ENCODE data around the gene CDH3. TPM values are rescaled to one million over a fixed set of nuclear protein-coding genes. Genes with fewer than 3 reads are reported as not detected.

CDH3 gene
- total and polyA plus RNA-seq, 10 of the 15 experiments (the other 5 are each of a cell fraction or from before 2014, with no cell fraction given): 0.05 to 0.44 (median 0.12) TPM; not detected in 5

DNA sequence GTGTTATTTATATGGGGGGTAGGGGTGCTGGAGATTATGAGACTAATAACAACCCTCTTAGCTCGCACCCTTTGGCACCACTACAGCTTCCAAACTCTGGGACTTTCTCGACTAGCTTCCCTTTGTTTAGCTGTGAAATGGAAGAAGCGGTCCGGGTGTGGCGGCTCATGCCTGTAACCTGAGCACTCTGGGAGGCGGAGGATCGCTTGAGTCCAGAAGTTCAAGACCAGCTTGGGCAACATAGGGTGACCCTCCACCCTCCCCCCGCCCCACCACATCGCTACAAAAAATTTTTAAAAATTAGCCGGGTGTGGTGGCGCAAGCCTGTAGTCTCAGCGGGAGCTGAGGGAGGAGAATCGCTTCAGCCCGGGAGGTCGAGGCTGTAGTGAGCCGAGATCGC is 814 bp upstream of the CDH3 start:
- FAIRE-seq (no peak), DNase-seq (ENCODE audit: low read depth, low spot score) (no peak), ATAC-seq (no peak; the same call in 2 of the 3 replicates)
- intact Hi-C loops (cut with micrococcal nuclease; ENCODE audit: unreplicated experiment): no loop called here
- POLR2A ChIA-PET: no interaction called here
- Histone ChIP-seq H4K20me1 (ENCODE audit: control insufficient read depth, insufficient read depth) (no peaks in the 10 kb centered on the region), H3K4me3 (no peak overlapping the region), H3K27me3 (replicated peaks in 1 of 2; ENCODE audit: control insufficient read depth in 2 of 2, insufficient read depth in 2 of 2, low read length in 1 of 2) (peaks cover 9 to 16% of the 10 kb centered on the region in 2 experiments), H3K36me3 (ENCODE audit: control insufficient read depth in 2 of 2, insufficient read depth in 2 of 2, low read length in 1 of 2) (no peaks in the 10 kb centered on the region), H3K27ac (ENCODE audit: control insufficient read depth, insufficient read depth) (no peak overlapping the region), H3K4me1 (ENCODE audit: control insufficient read depth, insufficient read depth, low read length) (no peaks in the 10 kb centered on the region), H3K9me3 (replicated peaks; ENCODE audit: control insufficient read depth, insufficient read depth, low read length) (no peaks in the 10 kb centered on the region; the same call in 2 of the 3 replicates), H3K9ac (ENCODE audit: control insufficient read depth, insufficient read depth, low read length) (no peak overlapping the region), H3K79me2 (ENCODE audit: control insufficient read depth, insufficient read depth, low read length) (no peaks in the 10 kb centered on the region), H3K4me2 (ENCODE audit: control insufficient read depth, insufficient read depth) (no peak overlapping the region), H2AFZ (ENCODE audit: control insufficient read depth, low read depth, low read length) (no peak overlapping the region)
- SMC1A ChIA-PET (ENCODE audit: uncharacterized antibody, unreplicated experiment): interaction anchor here (1.2 kb wide), 1 partner anchor 54 kb away, joined by 3 read pairs; no protein-coding TSS in a partner anchor
- TF ChIP-seq POLR2AphosphoS5 (IDR thresholded peaks at IDR 0.05; ENCODE audit: low read length): no peak
- TF ChIP-seq ZNF384 (IDR thresholded peaks at IDR 0.05; ENCODE audit: borderline replicate concordance, low read depth, low read length): no peak
- TF ChIP-seq RAD21 (IDR thresholded peaks at IDR 0.05; ENCODE audit: insufficient read depth, low read depth, low read length): no peak
- TF ChIP-seq, protein P1, sequence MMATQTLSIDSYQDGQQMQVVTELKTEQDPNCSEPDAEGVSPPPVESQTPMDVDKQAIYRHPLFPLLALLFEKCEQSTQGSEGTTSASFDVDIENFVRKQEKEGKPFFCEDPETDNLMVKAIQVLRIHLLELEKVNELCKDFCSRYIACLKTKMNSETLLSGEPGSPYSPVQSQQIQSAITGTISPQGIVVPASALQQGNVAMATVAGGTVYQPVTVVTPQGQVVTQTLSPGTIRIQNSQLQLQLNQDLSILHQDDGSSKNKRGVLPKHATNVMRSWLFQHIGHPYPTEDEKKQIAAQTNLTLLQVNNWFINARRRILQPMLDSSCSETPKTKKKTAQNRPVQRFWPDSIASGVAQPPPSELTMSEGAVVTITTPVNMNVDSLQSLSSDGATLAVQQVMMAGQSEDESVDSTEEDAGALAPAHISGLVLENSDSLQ (IDR thresholded peaks at IDR 0.05): no peak
- TF ChIP-seq, protein P2, sequence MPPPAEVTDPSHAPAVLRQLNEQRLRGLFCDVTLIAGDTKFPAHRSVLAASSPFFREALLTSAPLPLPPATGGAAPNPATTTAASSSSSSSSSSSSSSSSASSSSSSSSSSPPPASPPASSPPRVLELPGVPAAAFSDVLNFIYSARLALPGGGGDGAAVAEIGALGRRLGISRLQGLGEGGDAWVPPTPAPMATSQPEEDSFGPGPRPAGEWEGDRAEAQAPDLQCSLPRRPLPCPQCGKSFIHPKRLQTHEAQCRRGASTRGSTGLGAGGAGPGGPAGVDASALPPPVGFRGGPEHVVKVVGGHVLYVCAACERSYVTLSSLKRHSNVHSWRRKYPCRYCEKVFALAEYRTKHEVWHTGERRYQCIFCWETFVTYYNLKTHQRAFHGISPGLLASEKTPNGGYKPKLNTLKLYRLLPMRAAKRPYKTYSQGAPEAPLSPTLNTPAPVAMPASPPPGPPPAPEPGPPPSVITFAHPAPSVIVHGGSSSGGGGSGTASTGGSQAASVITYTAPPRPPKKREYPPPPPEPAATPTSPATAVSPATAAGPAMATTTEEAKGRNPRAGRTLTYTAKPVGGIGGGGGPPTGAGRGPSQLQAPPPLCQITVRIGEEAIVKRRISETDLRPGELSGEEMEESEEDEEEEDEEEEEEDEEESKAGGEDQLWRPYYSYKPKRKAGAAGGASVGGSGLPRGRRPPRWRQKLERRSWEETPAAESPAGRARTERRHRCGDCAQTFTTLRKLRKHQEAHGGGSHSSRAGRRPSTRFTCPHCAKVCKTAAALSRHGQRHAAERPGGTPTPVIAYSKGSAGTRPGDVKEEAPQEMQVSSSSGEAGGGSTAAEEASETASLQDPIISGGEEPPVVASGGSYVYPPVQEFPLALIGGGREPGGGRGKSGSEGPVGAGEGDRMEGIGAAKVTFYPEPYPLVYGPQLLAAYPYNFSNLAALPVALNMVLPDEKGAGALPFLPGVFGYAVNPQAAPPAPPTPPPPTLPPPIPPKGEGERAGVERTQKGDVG (CRISPR knock-in tag; IDR thresholded peaks at IDR 0.05): no peak
- no peak for TF ChIP-seq ZNF622 (IDR thresholded peaks at IDR 0.05)
- no peak for TF ChIP-seq TAF1 (IDR thresholded peaks at IDR 0.05; ENCODE audit: borderline replicate concordance, low read depth, low read length)
- TF ChIP-seq SMC3 (IDR thresholded peaks at IDR 0.05; ENCODE audit: borderline replicate concordance, low read length): no peak
- TF ChIP-seq RCOR1 (conservative IDR thresholded peaks at IDR 0.05; ENCODE audit: low read depth, low read length): no peak
- TF ChIP-seq, protein P3, sequence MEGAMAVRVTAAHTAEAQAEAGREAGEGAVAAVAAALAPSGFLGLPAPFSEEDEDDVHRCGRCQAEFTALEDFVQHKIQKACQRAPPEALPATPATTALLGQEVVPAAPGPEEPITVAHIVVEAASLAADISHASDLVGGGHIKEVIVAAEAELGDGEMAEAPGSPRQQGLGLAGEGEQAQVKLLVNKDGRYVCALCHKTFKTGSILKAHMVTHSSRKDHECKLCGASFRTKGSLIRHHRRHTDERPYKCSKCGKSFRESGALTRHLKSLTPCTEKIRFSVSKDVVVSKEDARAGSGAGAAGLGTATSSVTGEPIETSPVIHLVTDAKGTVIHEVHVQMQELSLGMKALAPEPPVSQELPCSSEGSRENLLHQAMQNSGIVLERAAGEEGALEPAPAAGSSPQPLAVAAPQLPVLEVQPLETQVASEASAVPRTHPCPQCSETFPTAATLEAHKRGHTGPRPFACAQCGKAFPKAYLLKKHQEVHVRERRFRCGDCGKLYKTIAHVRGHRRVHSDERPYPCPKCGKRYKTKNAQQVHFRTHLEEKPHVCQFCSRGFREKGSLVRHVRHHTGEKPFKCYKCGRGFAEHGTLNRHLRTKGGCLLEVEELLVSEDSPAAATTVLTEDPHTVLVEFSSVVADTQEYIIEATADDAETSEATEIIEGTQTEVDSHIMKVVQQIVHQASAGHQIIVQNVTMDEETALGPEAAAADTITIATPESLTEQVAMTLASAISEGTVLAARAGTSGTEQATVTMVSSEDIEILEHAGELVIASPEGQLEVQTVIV (IDR thresholded peaks at IDR 0.05; ENCODE audit: borderline replicate concordance, partially characterized antibody): no peak
- no peak for TF ChIP-seq ATF7 (IDR thresholded peaks at IDR 0.05; ENCODE audit: low read depth)
- no peak for TF ChIP-seq STAT1 (conservative IDR thresholded peaks at IDR 0.05)
- RAD21 ChIA-PET (ENCODE audit: unreplicated experiment): no interaction called here
- in situ Hi-C loops (cut with MboI): no loop called here
- CTCF ChIA-PET: interaction anchor here (0.8 kb wide), 1 partner anchor 54 kb away, joined by 3 read pairs; no protein-coding TSS in a partner anchor
- BruUV-seq (replicated peaks): no TSS peak
- WGBS (ENCODE audit: insufficient coverage, insufficient replicate concordance, low lambda C conversion rate, missing lambda C conversion rate): 38% methylated on average over 17 of the region's 17 CpGs
